Activated CD8-positive, alpha-beta memory T cell treated with anti-CD3 and anti-CD28 coated beads, Interleukin-2, amount 50 U/mL, for 4 hours (primary cell): ENCODE data around the gene ATG10.
"Not testable (repeated sequence)": the region's sequence is repeated elsewhere in the genome, so short reads cannot be mapped to it uniquely, and the experiment has no call there.

Experiments
- DNase-seq: peaks from one replicate; pipeline ENCODE4 v3.0.0-alpha.2; 2020

Gene ATG10

DNA sequence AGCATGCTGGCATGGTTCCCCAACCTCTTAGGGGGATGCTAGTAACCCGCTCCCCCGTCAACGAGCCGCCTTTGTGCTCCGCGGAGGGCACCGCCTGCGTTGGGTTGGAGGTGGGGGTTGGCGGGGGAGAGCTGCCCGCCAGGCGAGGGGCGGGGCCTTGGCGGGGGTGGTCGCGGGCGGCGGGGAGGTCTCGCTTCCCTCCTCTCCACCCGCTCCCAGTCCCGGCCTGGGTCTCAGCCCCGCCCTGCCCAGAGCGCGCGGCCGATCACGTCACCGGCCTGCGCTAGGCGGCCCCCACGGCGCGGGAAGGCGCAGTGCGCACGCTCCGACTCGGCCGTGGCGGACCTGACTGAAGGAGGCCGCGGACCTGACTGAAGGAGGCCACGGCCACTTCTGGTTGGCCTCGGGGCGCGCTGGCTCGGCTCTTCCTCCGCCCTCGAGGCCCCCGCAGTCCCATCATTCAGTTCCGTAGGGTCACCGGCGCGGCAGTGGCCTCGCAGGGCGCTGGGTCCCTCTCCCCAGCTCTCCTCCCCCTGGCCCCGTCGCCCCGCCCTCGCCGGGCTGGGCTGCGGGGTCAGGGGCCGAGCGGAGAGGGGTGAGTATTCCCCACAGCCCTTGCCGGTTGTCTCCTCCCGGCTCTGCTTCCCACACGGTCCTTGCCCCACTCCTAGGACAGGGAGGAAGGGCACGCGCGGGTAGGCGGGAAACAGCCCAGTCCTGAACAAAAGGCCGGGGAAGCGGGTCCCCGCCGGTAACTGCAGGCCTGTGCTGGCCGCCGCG lies at the start of gene ATG10:
Gene ATG10 (plus strand): TSS at position 312 of the 780 bp plus-strand sequence. CDS start 15,548 bp downstream, outside the sequence.
- peak; percentile 92 for DNase-seq

DNA sequence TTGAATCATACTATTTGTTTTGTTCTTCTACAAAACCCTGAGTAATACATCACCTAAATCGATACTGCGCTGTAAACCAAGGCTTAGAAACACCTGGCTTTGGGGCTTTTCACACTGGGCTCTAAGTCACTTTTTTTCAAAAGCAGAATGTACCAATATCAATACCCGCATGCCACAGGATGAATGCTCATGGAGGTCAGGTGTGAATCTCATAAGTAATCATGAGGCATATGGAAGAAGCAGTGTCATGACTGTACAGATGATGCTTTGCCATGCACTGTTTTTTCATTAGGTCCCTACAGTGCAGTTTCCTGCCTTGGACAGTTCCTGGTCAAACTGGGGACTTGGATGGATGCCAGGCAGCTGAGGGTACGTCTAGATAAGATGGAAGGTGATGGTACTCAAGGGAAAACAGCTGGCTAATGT lies 49.0 kb upstream of the ATG10 start:
- no peak for DNase-seq

DNA sequence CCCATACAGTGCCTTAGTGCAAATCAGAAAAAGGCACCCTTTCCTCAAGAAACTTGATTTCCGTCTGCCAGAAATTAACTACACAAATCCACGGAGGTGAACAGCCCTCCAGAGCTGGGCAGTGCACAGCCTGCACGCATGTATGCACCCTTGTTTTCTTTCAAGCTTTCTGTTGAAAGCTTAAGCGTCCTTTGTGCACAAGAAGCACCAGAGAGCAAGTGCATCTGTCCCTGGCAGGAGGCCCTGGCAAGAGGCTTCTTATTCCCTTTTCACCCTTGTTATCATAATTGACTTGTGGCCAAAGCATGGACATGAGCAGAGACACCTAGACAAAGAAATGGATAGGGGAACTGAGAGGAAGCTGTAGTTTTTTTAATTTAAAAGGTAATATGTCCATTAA lies 47.4 kb upstream of the ATG10 start:
- DNase-seq: no peak

DNA sequence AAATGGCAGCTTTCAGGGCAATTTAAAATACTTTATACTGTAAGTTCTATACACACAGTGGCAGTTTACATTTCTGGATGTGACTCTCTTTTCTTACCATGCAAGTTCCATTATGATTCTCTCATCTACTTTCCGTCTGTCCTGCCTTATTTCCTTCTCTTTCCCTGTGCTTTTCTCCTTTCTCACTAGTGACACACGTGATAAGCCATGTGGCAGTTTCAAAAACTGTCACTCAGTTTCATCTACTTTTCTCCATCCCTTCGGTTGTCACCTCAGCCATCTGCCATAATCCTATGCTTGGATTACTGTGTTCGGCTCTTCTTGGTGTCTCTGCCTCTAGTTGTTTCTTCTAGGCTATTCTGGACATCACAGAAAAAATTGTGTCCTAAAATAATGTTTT lies 46.8 kb upstream of the ATG10 start:
- DNase-seq: no peak

DNA sequence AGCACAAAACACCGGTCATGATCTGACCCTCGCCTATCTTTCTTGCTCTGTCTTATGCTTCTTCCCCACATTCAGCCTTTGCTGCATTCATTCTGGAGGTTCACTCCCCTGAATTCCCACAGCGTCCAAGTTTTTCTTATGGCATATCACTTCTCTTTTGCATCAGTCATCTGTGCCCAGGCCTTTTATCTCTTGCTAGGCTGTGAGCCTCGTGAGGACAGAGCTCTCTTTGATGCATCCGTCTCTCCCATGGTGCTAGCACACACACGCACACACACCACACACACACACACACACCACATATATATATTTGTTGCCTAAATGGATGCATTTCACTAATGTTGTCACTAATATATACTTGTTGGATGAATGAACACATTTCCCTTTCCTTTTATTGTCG lies 45.8 kb upstream of the ATG10 start:
- DNase-seq: no peak

DNA sequence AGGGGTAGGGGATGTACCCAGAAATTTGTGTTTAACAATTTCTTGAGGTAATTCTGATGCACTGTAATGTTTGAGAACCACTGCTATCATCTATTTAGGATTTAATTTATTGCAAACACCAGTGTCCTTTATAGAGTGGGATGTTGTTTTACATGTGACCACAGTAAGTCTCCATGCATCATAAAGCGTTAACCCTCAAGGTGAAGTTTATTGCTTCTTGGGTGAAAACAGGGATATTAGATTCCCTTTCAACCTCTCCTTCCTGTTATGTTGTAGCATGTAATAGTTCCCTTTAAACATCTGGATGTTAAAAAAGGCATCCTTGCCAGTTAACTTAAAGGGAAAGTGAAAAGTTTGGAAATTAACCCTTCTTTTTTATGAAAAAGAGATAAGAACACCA lies 35.8 kb upstream of the ATG10 start:
- no peak for DNase-seq

DNA sequence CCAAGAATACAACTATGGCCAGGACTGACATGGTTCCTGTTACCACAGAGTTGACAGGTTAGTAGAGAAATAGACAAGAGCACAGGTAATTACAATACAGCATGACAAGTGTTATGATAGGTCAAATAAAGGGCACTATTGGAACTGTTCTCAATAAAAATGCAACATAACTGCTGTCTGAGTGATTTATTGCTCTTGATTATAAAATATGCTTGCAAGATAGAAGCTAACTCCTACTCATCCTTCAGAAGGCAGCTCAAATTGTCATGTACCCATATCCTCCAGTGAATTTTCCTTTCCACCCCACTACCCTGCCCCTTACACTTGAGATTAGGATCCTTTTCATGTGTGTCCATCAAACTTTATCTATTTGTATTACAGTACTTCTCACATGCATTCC lies 35.1 kb upstream of the ATG10 start:
- no peak for DNase-seq

DNA sequence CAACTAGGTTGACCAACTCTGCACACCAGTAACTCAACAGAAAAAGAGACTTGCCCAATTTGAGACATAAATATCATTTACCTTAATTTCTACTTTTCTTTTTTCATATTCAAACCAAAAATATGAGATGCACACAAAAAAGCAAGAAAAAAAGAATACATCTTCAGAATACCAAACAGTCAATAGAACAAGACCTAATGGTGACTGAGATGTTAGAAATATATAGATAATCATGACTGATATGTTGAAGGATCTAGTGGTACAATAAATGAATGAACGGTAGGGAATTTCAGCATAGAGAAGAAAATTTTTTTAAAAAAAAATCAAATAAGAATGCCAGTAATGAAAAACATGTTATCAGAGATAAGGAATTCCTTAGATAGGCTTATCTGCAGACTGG lies 29.1 kb upstream of the ATG10 start:
- DNase-seq: no peak

DNA sequence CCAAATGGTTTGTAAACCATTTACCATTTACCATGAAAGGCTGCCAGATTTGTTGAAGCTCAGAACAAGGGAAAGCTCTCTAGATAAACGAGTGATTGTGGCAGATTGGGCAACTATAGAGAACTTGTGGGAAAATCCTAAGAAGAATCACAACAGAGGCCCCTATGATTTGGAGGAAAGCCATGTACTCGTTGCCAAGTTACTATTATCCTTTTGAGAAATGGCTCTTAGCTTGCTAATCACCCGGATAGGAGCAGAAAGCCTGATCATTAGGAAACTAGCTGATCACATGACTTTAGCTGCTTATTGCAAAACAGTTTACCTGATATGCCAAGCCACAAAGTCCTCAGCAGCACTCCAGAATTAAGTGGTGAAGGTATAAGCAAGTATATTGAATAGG lies 23.5 kb upstream of the ATG10 start:
- no peak for DNase-seq

DNA sequence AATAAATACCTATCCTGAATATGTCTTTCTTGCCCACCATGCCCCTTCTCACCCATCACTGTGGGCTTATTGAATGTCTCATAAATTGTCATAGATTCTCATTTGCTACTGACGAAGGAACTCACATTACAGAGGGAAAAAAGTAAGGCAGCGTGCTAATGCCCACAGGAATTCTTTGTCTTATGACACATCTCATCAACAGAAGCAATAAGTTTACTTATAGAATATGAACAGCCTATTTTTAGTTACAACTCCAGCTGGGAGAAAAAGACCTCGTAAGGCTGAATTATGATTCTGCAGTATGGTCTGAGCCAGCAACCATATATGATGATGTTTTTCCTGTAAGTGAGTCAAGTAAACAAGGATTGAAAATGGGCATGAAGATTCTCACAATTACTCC lies 22.4 kb upstream of the ATG10 start:
- no peak for DNase-seq

DNA sequence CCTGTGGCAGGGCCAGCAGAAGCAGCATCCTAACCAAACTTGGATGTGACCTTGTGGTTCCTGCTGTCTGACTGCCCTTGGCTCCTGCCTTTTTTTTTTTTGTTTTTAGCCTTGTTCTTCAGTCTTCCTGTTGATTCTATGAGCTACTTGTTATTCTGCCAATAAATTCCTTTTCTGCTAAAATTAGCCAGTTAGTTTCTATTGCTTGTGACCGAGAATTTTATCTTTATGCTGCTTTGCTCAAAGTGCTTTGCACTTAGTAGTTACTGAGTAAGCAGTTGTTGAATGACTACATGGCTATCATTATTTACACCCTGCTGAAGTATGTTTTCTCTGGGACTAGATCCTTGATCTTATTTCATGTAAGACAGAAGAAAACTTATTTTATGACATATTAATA lies 20.8 kb upstream of the ATG10 start:
- no peak for DNase-seq

DNA sequence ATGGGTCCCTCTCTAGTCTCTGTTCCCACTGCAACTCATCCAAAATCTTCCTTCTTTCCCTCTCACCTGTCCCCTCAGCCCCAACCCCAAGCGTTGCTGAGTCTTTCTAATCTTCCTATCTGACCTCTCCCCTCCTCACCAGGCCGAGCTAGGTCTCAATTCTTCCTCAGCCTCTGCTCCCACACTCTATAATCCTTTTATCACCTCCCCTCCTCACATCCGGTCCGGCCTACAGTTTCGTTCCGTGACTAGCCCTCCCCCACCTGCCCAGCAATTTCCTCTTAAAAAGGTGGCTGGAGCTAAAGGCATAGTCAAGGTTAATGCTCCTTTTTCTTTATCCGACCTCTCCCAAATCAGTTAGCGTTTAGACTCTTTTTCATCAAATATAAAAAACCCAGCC lies 17.0 kb upstream of the ATG10 start:
- DNase-seq: not testable (repeated sequence)

DNA sequence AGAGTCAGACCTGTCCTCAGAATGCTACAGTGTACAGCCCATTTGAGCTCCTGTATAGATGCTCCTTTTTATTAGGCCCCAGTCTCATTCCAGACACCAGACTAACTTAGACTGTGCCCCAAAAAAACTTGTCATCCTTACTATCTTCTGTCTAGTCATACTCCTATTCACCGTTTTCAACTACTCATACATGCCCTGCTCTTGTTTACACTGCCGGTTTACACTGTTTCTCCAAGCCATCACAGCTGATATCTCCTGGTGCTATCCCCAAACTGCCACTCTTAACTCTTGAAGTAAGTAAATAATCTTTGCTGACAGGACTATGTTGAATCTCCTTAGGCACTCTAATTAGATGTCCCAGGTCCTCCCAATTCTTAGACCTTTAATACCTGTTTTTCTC lies 13.7 kb upstream of the ATG10 start:
- DNase-seq: not testable (repeated sequence)

DNA sequence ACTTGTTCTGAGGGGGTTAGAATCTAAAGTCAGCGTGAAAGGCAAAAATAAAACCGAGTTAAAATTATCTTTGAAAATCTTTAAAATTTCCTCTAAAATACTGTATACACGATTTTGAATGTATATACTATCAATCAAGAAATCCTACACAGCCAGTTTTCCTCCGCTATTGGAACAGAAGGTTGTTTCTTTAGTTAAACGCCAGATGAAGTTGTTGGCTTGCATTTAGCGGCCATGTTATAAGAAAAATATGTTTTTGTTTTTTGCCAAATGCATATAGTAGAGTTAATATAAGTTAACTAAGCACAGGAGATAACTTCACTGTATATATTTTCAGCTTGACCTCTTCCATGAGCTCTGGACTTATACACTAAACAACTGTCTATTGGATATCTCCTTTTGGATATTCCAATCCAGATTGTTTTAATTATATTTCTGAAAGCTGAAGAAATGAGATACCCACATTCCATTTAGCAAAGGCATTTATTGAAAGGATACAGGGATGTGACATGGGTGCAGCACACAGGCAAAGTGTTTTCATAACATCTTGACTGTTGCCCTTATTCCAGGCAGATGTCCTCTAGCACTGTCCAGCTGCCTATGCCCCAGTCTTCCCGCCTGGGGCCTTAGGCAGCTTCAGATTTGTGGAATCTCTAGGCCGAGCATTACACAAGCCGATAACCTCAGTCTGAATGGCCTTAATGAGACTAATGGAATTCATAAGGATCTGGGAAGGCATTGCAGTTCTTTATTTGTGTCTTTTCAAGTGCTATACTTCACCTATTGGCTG lies 10.0 kb upstream of the ATG10 start:
- DNase-seq: no peak

DNA sequence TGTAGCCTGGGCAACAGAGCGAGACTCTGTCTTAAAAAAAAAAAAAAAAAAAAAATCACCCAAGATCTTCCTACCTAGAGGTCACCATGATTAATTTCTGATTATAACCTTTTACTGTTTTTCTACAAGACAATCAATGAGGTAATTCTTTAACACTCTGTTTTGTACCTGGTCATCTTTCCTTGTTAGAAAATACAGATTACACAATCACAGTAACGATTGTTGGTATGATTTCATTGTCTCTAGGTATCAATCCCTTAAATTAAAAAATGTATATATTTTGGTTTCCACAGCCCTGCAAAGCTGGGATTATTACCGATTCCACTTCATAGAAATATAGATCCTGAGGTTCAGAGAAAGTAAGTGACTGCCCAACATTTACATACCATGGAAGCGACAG lies 8.3 kb upstream of the ATG10 start:
- DNase-seq: no peak

DNA sequence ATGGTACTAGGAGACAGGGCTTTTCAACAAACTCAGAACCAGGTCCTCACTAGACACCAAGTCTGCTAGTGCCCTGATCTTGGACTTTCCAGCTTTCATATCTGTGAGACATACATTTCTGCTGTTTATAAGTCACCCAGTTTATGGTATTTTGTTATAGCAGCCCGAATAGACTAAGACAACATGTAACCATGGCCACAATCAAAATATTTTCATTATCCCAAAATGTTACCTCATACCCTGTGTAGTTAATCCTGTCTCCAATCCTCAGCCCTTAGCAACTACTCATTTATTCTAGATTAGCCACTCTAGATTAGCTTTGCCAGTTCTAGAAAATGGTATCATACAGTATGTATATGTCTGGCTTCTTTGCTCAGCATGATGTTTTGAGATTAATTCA lies 6.3 kb upstream of the ATG10 start:
- DNase-seq: no peak

DNA sequence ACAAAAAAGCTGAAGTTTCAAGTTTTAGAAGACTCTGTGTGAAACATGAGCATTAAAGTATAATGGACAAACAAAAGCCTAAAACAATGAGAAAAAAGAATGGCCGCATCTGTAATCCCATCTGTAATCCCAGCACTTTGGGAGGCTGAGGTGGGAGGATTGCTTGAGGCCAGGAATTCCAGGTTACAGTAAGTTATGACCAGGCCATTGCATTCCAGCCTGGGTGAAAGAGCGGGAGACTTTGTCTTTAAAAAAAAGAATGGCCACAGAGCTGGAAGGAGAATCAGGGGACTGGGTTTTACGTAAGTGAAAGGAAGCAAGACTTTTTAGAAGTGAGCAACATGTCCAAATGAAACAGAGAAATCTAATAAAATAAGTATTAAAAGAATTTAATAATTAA lies 2.6 kb upstream of the ATG10 start:
- no peak for DNase-seq

DNA sequence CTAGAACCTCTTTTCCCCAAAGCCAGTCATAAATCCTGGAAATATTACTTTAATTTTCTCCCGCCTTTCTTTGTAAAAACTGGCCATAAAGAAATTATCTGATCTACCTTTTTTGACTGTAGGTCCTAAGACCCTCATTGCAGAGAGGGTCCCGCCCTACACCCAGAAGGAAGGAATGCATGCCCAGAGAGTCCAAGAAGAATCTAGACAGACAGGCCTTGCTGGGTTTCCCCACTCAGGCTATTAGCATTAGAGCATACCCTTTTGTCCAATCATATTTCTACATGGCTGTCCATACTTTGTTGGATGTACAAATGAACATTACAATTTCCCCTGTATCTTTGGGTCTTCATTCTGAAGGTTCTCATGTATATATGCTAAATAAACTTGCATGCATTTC lies 1.9 kb upstream of the ATG10 start:
- no peak for DNase-seq

DNA sequence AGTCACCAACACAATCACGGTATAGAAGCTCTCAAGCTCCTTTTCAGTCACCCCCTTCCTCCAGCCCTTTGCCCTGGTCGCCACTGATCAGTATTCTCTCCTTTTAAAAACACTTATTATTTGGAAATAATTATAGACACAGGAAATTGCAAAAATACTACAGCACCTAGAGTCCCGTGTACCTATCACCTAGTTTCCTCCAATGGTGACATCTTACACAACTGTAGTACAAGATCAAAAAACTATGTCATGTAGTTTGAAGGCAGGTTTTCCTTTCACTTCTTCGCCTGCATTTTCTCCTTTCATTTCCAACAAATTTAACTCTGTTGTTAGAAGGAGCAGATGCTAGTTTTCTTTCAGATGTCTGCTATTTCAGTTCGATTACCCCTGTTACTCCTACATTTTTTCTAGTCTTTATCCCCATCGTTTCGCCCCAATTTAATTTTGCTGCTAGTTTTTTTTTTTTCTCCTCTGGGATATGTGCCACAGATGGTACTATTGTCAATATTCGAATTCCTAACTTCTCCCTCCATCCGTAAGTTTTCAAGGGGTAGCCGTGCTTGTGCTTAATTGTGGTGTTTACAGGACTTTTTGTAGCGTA lies 612 bp upstream of the ATG10 start:
- no peak for DNase-seq

DNA sequence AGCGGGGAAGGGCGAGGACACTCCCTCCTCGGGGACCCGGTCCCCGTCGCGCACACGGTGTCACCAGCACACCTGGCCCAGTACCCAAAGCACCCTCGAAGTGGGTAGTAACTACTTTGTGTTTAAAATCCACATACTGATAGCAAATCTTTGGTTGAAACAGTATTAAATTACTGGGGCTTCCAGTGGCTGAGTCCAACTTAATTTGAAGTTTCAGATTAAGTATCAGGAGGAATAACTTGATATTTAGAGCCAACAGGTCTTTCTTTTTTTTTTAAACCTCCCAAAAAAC lies 615 bp downstream of the ATG10 start:
- DNase-seq: no peak

DNA sequence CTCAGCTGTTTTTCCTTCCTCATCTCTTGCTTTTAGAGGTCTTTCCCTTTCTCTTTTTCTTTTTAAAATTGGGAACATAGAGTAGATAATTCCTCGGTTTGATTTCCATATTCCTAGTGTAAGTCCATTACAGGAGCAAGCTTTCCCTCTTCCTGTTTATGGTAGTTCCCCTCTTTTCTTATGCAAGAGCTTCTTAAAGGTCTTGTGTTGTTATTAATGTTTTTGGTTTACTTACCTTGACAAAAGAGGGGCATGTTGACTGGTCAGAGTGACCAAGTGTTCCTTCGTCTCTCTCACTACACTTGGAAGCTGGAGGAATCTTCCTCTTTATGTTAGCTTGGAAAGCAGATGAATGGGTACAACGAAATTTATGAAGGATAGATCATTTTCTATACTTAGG lies 8.3 kb downstream of the ATG10 start:
- DNase-seq: no peak

DNA sequence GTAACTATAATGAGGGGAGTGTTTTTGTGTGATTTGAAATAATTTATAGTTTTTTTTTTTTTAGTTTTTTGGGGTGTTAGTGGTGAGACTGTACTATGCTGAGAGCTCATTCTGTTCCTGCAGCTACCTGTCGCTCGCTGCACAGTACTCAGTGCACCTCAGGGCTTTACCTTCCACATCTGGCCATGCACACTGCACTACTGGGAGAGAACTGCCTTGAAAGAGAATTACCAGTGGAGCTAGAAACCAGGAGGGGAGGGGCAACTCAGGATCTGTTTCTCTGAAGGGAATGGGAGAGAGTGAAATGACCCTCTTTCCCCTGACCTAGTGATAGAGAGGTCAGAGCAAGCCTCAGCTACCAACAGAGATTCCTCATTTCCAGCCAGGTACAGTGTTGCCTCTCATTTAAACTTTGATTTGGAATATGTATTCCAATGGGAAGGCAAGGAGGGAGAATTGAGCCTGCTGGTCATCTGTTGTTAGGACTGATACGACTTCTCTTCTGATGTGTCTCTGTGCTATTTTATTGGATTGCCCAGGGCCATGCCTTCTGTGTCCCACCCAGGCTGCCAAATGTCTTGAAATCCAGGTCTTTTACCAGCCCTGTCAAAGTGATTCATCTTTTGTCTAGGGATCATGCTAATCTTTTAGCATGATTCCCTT lies 8.9 kb downstream of the ATG10 start:
- no peak for DNase-seq

DNA sequence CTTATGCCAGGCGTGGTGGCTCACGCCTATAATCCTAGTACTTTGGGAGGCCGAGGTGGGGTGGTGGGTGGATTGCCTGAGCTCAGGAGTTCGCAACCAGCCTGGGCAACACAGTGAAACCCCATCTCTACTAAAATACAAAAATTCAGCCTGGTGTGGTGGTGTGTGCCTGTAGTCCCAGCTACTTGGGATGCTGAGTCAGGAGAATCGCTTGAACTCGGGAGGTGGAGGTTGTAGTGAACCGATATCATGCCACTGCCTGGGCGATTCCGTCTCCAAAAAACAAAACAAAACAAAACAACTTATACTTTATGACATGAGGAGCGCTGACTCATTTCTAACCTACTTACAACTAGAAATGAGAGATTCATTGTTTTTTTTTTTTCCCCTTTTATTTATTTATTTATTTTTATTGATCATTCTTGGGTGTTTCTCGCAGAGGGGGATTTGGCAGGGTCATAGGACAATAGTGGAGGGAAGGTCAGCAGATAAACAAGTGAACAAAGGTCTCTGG lies 10.4 kb downstream of the ATG10 start:
- DNase-seq: not testable (repeated sequence)

DNA sequence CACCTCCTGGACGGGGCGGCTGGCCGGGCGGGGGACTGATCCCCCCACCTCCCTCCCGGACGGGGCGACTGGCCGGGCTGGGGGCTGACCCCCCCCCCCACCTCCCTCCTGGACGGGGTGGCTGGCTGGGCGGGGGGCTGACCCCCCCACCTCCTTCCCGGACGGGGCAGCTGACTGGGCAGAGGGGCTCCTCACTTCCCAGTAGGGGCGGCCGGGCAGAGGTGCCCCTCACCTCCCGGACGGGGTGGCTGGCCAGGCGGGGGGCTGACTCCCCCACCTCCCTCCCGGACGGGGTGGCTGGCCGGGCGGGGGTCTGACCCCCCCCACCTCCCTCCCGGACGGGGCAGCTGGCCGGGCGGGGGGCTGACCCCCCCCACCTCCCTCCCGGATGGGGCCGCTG lies 11.3 kb downstream of the ATG10 start:
- not testable (repeated sequence) for DNase-seq
